HEK293 (cell line): ENCODE results near the gene COQ8A.

ENCODE experiments used
- CTCF ChIA-PET: fragments of 350-600 bp; formaldehyde crosslinking; extraction: SDS; loops from one replicate; lab custom pipeline; 2021; ENCODE audit warnings: antibody characterized with exemption; lab: Yijun Ruan, JAX
- POLR2A ChIA-PET: fragments of 300-600 bp; formaldehyde crosslinking; extraction: SDS; loops from one replicate; lab custom pipeline; 2020; ENCODE audit warnings: antibody characterized with exemption, inconsistent platforms; lab: Yijun Ruan, JAX
- H3K27ac ChIP-seq: fragments of 200-500 bp; sonication (Bioruptor generic); 2 replicates; pipeline ENCODE4 v1.5.1; 2014; ENCODE audit warnings: low read depth, low read length, control low read depth, inconsistent platforms; ENCODE audit errors: extremely low read depth
- H3K36me3 ChIP-seq, 2 experiments: fragments of 200-500 bp in 1 of 2; sonication (Bioruptor generic) in 1 of 2; 1 replicate in 1 of 2; 2 replicates in 1 of 2; pipeline ENCODE4 v1.5.1; 2014 to 2017; ENCODE audit warnings: inconsistent platforms in 2 of 2, low read length in 2 of 2; ENCODE audit not compliant: control insufficient read depth in 2 of 2, insufficient read depth in 1 of 2
- H3K4me1 ChIP-seq: fragments of 200-500 bp; sonication (Bioruptor generic); 2 replicates; pipeline ENCODE4 v1.5.1; 2014; ENCODE audit warnings: mild to moderate bottlenecking, low read length, inconsistent platforms; ENCODE audit not compliant: control insufficient read depth, insufficient read depth
- H3K4me3 ChIP-seq: 2 replicates; pipeline ENCODE4 v1.5.1; 2011; ENCODE audit warnings: low read depth, mild to moderate bottlenecking, control low read depth, low read length, moderate library complexity
- H3K9me3 ChIP-seq: fragments of 200-500 bp; sonication (Bioruptor generic); 2 replicates; pipeline ENCODE4 v1.5.1; 2014; ENCODE audit warnings: low read depth, low read length, inconsistent platforms; ENCODE audit not compliant: control insufficient read depth, insufficient read depth
- FEZF1 ChIP-seq: fragments of 450-650 bp; formaldehyde crosslinking; IDR thresholded peaks from 2 replicates; pipeline ENCODE4 v1.5.1; 2016; ENCODE audit warnings: missing biosample characterization, missing genetic modification characterization
- KLF1 ChIP-seq: fragments of 450-650 bp; formaldehyde crosslinking; IDR thresholded peaks from 2 replicates; pipeline ENCODE4 v1.5.1; 2016; ENCODE audit warnings: missing biosample characterization, missing genetic modification characterization
- SCRT1 ChIP-seq: fragments of 450-650 bp; formaldehyde crosslinking; IDR thresholded peaks from 2 replicates; pipeline ENCODE4 v1.5.1; 2016; ENCODE audit warnings: missing biosample characterization, missing genetic modification characterization, borderline replicate concordance
- SCRT2 ChIP-seq: fragments of 450-650 bp; formaldehyde crosslinking; IDR thresholded peaks from 2 replicates; pipeline ENCODE4 v1.5.1; 2016; ENCODE audit warnings: missing biosample characterization, missing genetic modification characterization
- ZNF366 ChIP-seq: fragments of 450-650 bp; formaldehyde crosslinking; conservative IDR thresholded peaks from 2 replicates; pipeline ENCODE4 v1.5.1; 2016; ENCODE audit warnings: missing biosample characterization, missing genetic modification characterization
- ZNF391 ChIP-seq: fragments of 450-650 bp; formaldehyde crosslinking; IDR thresholded peaks from 2 replicates; pipeline ENCODE4 v1.5.1; 2016; ENCODE audit warnings: low read depth, missing biosample characterization, missing genetic modification characterization, borderline replicate concordance
- ZNF791 ChIP-seq: fragments of 450-650 bp; formaldehyde crosslinking; IDR thresholded peaks from 2 replicates; pipeline ENCODE4 v1.5.1; 2016; ENCODE audit warnings: missing biosample characterization, missing genetic modification characterization
- TF ChIP-seq, protein P1 (sequence below): fragments of 450-650 bp; formaldehyde crosslinking; IDR thresholded peaks from 2 replicates; pipeline ENCODE4 v1.5.1; 2016; ENCODE audit warnings: missing biosample characterization, missing genetic modification characterization, low read depth
- TF ChIP-seq, protein P2 (sequence below): IDR thresholded peaks from 2 replicates; pipeline ENCODE4 v1.6.1; 2011; ENCODE audit warnings: mild to moderate bottlenecking, low read depth, low read length, borderline replicate concordance
- TF ChIP-seq, protein P3 (sequence below): fragments of 450-650 bp; formaldehyde crosslinking; IDR thresholded peaks from 2 replicates; pipeline ENCODE4 v1.5.1; 2016; ENCODE audit warnings: missing biosample characterization, missing genetic modification characterization
- TF ChIP-seq, protein P4 (sequence below): fragments of 450-650 bp; formaldehyde crosslinking; conservative IDR thresholded peaks from 2 replicates; pipeline ENCODE4 v1.5.1; 2016; ENCODE audit warnings: low read depth, missing biosample characterization, missing genetic modification characterization

COQ8A gene

DNA sequence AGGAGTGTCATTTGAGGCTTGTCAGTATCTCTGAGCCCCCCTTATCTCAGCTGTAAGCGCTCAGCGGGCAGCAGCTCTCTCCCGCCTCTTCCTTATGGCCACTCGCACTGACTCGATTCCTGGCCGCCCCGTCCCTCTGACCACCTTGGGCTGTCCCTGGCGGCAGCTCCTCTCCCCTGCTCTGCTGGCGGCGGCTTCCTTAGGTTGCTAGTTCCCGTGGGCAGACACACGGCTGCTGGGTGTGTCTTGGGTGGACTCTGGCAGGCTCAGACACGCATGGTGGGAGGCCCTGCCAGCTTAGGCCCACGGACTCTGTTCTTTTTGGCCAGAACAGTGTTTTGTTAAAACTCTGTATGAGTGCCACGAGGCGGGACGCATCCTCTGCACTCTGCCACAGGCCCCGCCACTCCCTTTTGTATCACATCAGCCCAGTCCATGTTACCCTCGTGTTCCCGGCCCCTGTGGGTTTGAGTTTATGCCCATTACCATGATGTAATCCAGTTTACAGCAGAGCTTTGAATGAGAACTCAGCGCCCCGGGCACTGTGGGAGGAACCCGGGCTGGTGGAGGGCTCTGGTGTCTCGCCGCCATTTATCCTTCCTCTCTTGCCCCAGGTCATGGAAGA lies 45.9 kb downstream of the COQ8A start (continued):
- TF ChIP-seq, protein P1, sequence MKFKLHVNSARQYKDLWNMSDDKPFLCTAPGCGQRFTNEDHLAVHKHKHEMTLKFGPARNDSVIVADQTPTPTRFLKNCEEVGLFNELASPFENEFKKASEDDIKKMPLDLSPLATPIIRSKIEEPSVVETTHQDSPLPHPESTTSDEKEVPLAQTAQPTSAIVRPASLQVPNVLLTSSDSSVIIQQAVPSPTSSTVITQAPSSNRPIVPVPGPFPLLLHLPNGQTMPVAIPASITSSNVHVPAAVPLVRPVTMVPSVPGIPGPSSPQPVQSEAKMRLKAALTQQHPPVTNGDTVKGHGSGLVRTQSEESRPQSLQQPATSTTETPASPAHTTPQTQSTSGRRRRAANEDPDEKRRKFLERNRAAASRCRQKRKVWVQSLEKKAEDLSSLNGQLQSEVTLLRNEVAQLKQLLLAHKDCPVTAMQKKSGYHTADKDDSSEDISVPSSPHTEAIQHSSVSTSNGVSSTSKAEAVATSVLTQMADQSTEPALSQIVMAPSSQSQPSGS (tag by site-specific recombination), result 0 out of 2 replicates have a peak, but pooled peaks have one; percentile 10
- TF ChIP-seq, protein P2, sequence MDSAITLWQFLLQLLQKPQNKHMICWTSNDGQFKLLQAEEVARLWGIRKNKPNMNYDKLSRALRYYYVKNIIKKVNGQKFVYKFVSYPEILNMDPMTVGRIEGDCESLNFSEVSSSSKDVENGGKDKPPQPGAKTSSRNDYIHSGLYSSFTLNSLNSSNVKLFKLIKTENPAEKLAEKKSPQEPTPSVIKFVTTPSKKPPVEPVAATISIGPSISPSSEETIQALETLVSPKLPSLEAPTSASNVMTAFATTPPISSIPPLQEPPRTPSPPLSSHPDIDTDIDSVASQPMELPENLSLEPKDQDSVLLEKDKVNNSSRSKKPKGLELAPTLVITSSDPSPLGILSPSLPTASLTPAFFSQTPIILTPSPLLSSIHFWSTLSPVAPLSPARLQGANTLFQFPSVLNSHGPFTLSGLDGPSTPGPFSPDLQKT, result no peak
- TF ChIP-seq KLF1 (tag by site-specific recombination), result peak; percentile 71
- TF ChIP-seq ZNF391 (tag by site-specific recombination), result no peak

DNA sequence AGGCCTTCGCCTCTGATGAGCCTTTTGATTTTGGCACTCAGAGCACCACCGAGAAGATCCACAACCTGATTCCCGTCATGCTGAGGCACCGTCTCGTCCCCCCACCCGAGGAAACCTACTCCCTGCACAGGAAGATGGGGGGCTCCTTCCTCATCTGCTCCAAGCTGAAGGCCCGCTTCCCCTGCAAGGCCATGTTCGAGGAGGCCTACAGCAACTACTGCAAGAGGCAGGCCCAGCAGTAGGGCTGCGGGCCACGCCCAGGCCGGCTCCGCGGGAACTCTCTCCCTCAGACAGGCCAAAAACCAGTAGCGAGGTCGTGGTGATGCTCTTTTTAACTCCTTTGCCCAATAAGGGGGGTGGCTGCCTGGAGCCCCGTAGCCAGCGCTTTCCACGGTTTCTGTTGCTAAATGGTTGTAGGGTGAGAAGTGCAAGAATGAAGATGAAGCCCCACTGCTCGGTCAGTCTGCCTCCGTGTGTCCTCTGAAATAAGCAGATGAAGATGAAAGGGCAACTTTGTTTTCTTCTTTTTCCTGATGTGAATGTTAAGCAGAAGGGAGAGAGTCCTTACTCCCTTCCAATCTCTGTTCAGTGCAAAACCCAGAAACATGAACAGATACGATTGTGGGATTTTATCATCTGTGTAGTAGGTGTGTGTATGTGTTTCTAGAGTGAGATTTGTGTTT lies 46.5 kb downstream of the COQ8A start:
- POLR2A ChIA-PET, result no interaction called here
- TF ChIP-seq ZNF791 (tag by site-specific recombination) (no peak), FEZF1 (tag by site-specific recombination) (peak; percentile 55; the same call in 1 of the 2 replicates)
- TF ChIP-seq, all 188 proteins: peak for 1
- Histone ChIP-seq H3K27ac (no peak overlapping the region), H3K9me3 (no peaks in the 10 kb centered on the region), H3K4me1 (no peaks in the 10 kb centered on the region), H3K36me3 (peaks cover 0 to 51% of the 10 kb centered on the region in 2 experiments; a peak in 1 of 3 replicates), H3K4me3 (no peak overlapping the region)
- CTCF ChIA-PET, result no interaction called here

DNA sequence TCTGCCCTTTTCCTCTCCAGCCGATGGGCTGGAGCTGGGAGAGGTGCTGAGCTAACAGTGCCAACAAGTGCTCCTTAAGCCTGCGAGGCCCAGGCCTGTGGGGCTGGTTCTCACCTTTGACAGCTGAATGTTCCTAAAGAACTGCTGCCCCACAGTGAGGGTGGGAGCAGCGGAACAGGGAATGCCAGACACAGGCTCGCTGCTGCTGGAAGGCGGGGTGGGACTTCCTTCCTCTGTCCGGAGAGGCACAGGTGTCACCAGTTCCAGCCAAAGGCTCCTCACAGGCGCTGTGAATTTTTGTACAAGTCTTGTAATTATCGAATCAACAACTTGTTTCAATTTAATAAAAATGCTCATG lies 47.1 kb downstream of the COQ8A start:
- Histone ChIP-seq H3K9me3 (no peaks in the 10 kb centered on the region), H3K27ac (no peak overlapping the region), H3K36me3 (peaks cover 0 to 51% of the 10 kb centered on the region in 2 experiments; a peak in 1 of 3 replicates), H3K4me1 (no peaks in the 10 kb centered on the region), H3K4me3 (no peak overlapping the region)
- ChIA-PET CTCF (interaction anchor here (0.7 kb wide), 1 partner anchor 57 kb away, joined by 4 read pairs; no protein-coding TSS in a partner anchor), POLR2A (no interaction called here)
- TF ChIP-seq SCRT2 (tag by site-specific recombination) (peak; percentile 69), SCRT1 (tag by site-specific recombination) (peak; percentile 62; the same call in 1 of the 2 replicates)
- TF ChIP-seq, protein P3, sequence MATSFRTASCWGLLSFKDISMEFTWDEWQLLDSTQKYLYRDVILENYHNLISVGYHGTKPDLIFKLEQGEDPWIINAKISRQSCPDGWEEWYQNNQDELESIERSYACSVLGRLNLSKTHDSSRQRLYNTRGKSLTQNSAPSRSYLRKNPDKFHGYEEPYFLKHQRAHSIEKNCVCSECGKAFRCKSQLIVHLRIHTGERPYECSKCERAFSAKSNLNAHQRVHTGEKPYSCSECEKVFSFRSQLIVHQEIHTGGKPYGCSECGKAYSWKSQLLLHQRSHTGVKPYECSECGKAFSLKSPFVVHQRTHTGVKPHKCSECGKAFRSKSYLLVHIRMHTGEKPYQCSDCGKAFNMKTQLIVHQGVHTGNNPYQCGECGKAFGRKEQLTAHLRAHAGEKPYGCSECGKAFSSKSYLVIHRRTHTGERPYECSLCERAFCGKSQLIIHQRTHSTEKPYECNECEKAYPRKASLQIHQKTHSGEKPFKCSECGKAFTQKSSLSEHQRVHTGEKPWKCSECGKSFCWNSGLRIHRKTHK (tag by site-specific recombination), result no peak

DNA sequence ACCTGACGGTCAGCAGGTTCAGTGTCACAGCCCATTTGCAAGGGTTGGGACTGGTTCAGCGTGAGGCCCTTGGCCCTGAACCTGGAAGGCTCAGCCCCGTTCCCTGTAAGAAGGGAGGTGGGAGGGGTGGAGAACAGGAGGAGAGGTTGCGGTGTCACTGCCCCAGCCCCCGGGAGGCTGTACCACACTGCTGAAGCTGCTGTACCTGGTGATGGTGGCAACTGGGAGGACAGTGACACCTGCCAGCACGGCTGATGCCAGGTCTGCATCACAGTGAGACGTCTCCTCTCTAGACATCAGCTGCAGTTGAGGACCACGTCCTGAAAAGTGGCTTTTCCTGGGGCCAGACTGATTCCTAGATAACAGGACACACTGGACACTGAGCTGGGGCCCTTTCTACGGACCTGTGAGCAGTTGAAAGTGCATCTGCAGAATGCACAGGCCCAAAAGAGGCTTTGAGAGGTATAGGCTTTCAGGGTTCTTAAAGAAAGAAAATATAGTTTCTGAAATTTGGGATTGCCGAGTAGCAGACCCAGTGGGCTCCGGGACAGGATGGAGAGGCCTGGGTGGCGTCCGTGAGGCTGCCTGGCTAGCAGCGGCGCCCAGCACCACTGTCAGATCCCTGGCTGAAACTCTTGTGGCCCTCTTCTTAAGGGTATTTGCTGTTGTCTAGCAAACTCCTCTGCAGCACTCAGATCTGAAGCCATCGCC lies 47.7 kb downstream of the COQ8A start:
- ChIA-PET POLR2A (no interaction called here), CTCF (interaction anchor here (0.5 to 0.7 kb wide), 2 partner anchors 56 to 121 kb away, joined by 3 to 4 read pairs; no protein-coding TSS in a partner anchor)
- Histone ChIP-seq H3K4me3 (no peak overlapping the region), H3K4me1 (no peaks in the 10 kb centered on the region), H3K9me3 (no peaks in the 10 kb centered on the region), H3K27ac (no peak overlapping the region), H3K36me3 (peaks cover 0 to 47% of the 10 kb centered on the region in 2 experiments; a peak in 1 of 3 replicates)
- TF ChIP-seq, protein P4, sequence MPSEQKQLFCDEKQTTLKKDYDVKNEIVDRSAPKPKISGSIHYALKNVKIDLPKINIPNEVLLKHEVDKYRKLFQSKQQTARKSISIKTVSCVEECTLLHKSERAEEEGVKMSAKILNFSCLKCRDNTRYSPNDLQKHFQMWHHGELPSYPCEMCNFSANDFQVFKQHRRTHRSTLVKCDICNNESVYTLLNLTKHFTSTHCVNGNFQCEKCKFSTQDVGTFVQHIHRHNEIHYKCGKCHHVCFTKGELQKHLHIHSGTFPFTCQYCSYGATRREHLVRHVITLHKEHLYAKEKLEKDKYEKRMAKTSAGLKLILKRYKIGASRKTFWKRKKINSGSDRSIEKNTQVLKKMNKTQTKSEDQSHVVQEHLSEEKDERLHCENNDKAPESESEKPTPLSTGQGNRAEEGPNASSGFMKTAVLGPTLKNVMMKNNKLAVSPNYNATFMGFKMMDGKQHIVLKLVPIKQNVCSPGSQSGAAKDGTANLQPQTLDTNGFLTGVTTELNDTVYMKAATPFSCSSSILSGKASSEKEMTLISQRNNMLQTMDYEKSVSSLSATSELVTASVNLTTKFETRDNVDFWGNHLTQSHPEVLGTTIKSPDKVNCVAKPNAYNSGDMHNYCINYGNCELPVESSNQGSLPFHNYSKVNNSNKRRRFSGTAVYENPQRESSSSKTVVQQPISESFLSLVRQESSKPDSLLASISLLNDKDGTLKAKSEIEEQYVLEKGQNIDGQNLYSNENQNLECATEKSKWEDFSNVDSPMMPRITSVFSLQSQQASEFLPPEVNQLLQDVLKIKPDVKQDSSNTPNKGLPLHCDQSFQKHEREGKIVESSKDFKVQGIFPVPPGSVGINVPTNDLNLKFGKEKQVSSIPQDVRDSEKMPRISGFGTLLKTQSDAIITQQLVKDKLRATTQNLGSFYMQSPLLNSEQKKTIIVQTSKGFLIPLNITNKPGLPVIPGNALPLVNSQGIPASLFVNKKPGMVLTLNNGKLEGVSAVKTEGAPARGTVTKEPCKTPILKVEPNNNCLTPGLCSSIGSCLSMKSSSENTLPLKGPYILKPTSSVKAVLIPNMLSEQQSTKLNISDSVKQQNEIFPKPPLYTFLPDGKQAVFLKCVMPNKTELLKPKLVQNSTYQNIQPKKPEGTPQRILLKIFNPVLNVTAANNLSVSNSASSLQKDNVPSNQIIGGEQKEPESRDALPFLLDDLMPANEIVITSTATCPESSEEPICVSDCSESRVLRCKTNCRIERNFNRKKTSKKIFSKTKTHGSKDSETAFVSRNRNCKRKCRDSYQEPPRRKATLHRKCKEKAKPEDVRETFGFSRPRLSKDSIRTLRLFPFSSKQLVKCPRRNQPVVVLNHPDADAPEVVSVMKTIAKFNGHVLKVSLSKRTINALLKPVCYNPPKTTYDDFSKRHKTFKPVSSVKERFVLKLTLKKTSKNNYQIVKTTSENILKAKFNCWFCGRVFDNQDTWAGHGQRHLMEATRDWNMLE (tag by site-specific recombination), result no peak
- no peak for TF ChIP-seq ZNF366 (tag by site-specific recombination)
